HepG2 (cell line): Measurements from ENCODE around the gene NOTO. TPM values are rescaled to one million over a fixed set of nuclear protein-coding genes. Genes with fewer than 3 reads are reported as not detected.

Experiments
- AHR ChIP-seq: IDR thresholded peaks from 2 replicates; pipeline ENCODE4 v1.6.1; 2018; ENCODE audit warnings: missing genetic modification reagents, missing compliant biosample characterization
- EED ChIP-seq: sonication (generic); formaldehyde crosslinking; IDR thresholded peaks from 2 replicates; pipeline ENCODE4 v1.5.0; 2020; ENCODE audit warnings: mild to moderate bottlenecking, missing genetic modification reagents
- ELF3 ChIP-seq: IDR thresholded peaks from 2 replicates; pipeline ENCODE4 v1.6.1; 2016; ENCODE audit warnings: missing genetic modification reagents, missing compliant biosample characterization
- EZH2 ChIP-seq: conservative IDR thresholded peaks from 2 replicates; pipeline ENCODE4 v1.6.1; 2012; ENCODE audit warnings: mild to moderate bottlenecking, low read depth, low read length, moderate library complexity
- FOXA1 ChIP-seq, 2 experiments: fragments of 450-650 bp in 1 of 2; sonication (generic) in 1 of 2; formaldehyde crosslinking in 1 of 2; IDR thresholded peaks; 2 replicates each; pipeline versions ENCODE4 v1.4.0 to v1.6.1; 2016 to 2020; ENCODE audit warnings: missing genetic modification reagents in 1 of 2
- GLI4 ChIP-seq: sonication (generic); formaldehyde crosslinking; IDR thresholded peaks from 2 replicates; pipeline ENCODE4 v1.5.1; 2020; ENCODE audit warnings: missing genetic modification reagents, mild to moderate bottlenecking, moderate library complexity, borderline replicate concordance
- ISX ChIP-seq: sonication (generic); formaldehyde crosslinking; conservative IDR thresholded peaks from 2 replicates; pipeline ENCODE4 v1.5.0; 2020; ENCODE audit warnings: missing genetic modification reagents
- MIER2 ChIP-seq: IDR thresholded peaks from 2 replicates; pipeline ENCODE4 v1.6.1; 2016; ENCODE audit warnings: missing biosample characterization, missing genetic modification reagents
- RAD51 ChIP-seq: fragments of 450-650 bp; IDR thresholded peaks from 2 replicates; pipeline ENCODE4 v1.6.1; 2016; ENCODE audit warnings: borderline replicate concordance
- SNAI1 ChIP-seq: sonication (generic); formaldehyde crosslinking; IDR thresholded peaks from 2 replicates; pipeline ENCODE4 v1.5.0; 2020; ENCODE audit warnings: mild to moderate bottlenecking, missing genetic modification reagents, borderline replicate concordance
- SP4 ChIP-seq: sonication (generic); formaldehyde crosslinking; IDR thresholded peaks from 2 replicates; pipeline ENCODE4 v1.8.1; 2023; ENCODE audit warnings: mild to moderate bottlenecking, missing genetic modification reagents
- ZFP1 ChIP-seq: IDR thresholded peaks from 2 replicates; pipeline ENCODE4 v1.6.1; 2016
- ZFY ChIP-seq: sonication (generic); formaldehyde crosslinking; IDR thresholded peaks from 2 replicates; pipeline ENCODE4 v1.4.0; 2020; ENCODE audit warnings: missing genetic modification reagents
- ZNF235 ChIP-seq: sonication (generic); formaldehyde crosslinking; IDR thresholded peaks from 2 replicates; pipeline ENCODE4 v1.8.1; 2023; ENCODE audit warnings: mild to moderate bottlenecking, missing genetic modification reagents, borderline replicate concordance
- ZNF30 ChIP-seq: sonication (generic); formaldehyde crosslinking; IDR thresholded peaks from 2 replicates; pipeline ENCODE4 v1.5.0; 2020; ENCODE audit warnings: mild to moderate bottlenecking, missing genetic modification reagents
- ZNF546 ChIP-seq: sonication (generic); formaldehyde crosslinking; conservative IDR thresholded peaks from 2 replicates; pipeline ENCODE4 v1.8.1; 2023; ENCODE audit warnings: mild to moderate bottlenecking, missing genetic modification reagents
- ZNF550 ChIP-seq: sonication (generic); formaldehyde crosslinking; IDR thresholded peaks from 2 replicates; pipeline ENCODE4 v1.4.0; 2020; ENCODE audit warnings: mild to moderate bottlenecking, missing genetic modification reagents, borderline replicate concordance
- ZNF614 ChIP-seq: IDR thresholded peaks from 2 replicates; pipeline ENCODE4 v1.6.1; 2018; ENCODE audit warnings: missing biosample characterization, missing genetic modification reagents, inconsistent platforms, borderline replicate concordance
- ZNF746 ChIP-seq: sonication (generic); formaldehyde crosslinking; IDR thresholded peaks from 2 replicates; pipeline ENCODE4 v1.8.0; 2022; ENCODE audit warnings: mild to moderate bottlenecking, missing genetic modification reagents
- ZZZ3 ChIP-seq: sonication (generic); formaldehyde crosslinking; IDR thresholded peaks from 2 replicates; pipeline ENCODE4 v1.4.0; 2020; ENCODE audit warnings: missing genetic modification reagents, mild to moderate bottlenecking, borderline replicate concordance
- polyA plus RNA-seq, 8 experiments: library from polyadenylated mRNA; depleted of rRNA in 3 of 8; stranded (reverse) in 7 of 8; unstranded in 1 of 8; fragments of >200 nt; fragmentation: Illumina TruSeq in 4 of 8; extraction: Trizol in 4 of 8; gene quantifications; 2 replicates each; pipeline versions ENCODE4 v1.2.1 to v1.2.3, GENCODE V29; 2011 to 2016; ENCODE audit warnings: low read depth in 4 of 8, missing spikeins in 1 of 8, mixed read lengths in 1 of 8; ENCODE audit not compliant: insufficient read depth in 1 of 8
- total RNA-seq, 5 experiments: library from RNA; depleted of rRNA; stranded (reverse); fragments of >200 nt; fragmentation: Illumina TruSeq; extraction: Trizol; gene quantifications; 2 replicates each; pipeline ENCODE4 v1.2.3, GENCODE V29; 2016; ENCODE audit warnings: low read depth in 1 of 5
- TF ChIP-seq, protein P1 (sequence below): fragments of 450-650 bp; IDR thresholded peaks from 2 replicates; pipeline ENCODE4 v1.6.1; 2017; ENCODE audit warnings: mild to moderate bottlenecking
- TF ChIP-seq, protein P2 (sequence below): IDR thresholded peaks from 2 replicates; pipeline ENCODE4 v1.6.1; 2016; ENCODE audit warnings: low read depth, missing genetic modification reagents, missing compliant biosample characterization

The NOTO gene
- total and polyA plus RNA-seq, 2 of the 13 experiments (the other 11 are each of a cell fraction or from before 2014, with no cell fraction given): not detected

DNA sequence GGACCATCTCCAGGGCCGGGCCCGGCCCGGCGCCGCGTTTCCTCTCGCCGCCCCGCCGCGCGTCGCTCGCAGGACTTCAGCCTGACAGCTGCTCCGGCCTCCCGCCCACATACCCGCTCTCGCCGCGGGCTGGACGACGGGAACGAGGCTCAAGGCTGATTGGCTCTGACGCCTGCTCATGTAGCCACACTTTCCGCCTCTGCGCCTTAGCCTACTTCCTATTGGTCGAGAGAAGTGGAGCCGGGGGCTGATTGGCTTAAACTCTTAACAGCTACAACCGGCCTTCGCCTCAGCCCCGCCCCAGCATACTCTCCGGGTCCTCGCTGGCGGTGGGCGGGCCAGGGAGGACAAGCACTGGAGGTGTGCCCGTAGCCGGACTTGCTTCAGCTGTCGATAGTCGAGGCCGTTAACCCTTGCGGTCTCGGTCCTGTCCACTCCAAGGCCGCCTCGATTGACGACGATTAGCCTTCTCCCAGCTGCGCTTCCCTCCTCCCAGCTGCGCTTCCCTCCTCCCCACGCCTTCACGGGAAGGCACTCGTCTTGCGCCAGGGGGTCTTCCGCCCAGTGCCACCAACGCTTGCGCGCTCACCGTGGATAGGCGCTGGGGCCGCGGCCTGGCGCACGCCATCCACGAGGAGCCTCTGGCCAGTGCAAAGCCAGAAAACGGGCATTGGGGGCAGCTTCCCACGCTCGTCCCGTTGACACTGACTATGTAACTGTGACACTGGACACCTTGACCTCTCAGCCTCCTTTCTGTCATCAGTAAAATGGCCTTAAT is 31.0 kb downstream of the NOTO start, which contains the start of gene PRADC1 (continued):
- TF ChIP-seq ZNF235 (CRISPR knock-in tag) (peak; percentile 76; the same call in 1 of the 2 replicates), MIER2 (CRISPR knock-in tag) (0 out of 2 replicates have a peak, but pooled peaks have one; percentile 32), RAD51 (no peak), ZNF746 (CRISPR knock-in tag) (no peak; the same call in 1 of the 2 replicates), SP4 (CRISPR knock-in tag) (peak; percentile 94), SNAI1 (no peak), ELF3 (CRISPR knock-in tag) (peak; percentile 39; the same call in 1 of the 2 replicates), ISX (CRISPR knock-in tag) (no peak), AHR (CRISPR knock-in tag) (peak; percentile 68; the same call in 1 of the 2 replicates), ZNF546 (CRISPR knock-in tag) (no peak), EZH2 (no peak), ZFY (CRISPR knock-in tag) (peak; percentile 67; the same call in 1 of the 2 replicates), EED (CRISPR knock-in tag) (peak; percentile 24; the same call in 1 of the 2 replicates), ZNF614 (CRISPR knock-in tag) (peak; percentile 83), FOXA1 (IDR thresholded peaks at IDR 0.05) (no peak), FOXA1 (CRISPR knock-in tag; IDR thresholded peaks at IDR 0.05) (peak; percentile 9; the same call in 1 of the 2 replicates), GLI4 (CRISPR knock-in tag) (peak; percentile 3; the same call in 1 of the 2 replicates), ZNF550 (CRISPR knock-in tag) (no peak), ZNF30 (CRISPR knock-in tag) (peak; percentile 53; the same call in 1 of the 2 replicates), ZZZ3 (CRISPR knock-in tag) (no peak; the same call in 1 of the 2 replicates), ZFP1 (CRISPR knock-in tag) (peak; percentile 58; the same call in 1 of the 2 replicates)
- TF ChIP-seq, protein P1, sequence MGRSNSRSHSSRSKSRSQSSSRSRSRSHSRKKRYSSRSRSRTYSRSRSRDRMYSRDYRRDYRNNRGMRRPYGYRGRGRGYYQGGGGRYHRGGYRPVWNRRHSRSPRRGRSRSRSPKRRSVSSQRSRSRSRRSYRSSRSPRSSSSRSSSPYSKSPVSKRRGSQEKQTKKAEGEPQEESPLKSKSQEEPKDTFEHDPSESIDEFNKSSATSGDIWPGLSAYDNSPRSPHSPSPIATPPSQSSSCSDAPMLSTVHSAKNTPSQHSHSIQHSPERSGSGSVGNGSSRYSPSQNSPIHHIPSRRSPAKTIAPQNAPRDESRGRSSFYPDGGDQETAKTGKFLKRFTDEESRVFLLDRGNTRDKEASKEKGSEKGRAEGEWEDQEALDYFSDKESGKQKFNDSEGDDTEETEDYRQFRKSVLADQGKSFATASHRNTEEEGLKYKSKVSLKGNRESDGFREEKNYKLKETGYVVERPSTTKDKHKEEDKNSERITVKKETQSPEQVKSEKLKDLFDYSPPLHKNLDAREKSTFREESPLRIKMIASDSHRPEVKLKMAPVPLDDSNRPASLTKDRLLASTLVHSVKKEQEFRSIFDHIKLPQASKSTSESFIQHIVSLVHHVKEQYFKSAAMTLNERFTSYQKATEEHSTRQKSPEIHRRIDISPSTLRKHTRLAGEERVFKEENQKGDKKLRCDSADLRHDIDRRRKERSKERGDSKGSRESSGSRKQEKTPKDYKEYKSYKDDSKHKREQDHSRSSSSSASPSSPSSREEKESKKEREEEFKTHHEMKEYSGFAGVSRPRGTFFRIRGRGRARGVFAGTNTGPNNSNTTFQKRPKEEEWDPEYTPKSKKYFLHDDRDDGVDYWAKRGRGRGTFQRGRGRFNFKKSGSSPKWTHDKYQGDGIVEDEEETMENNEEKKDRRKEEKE: no peak
- TF ChIP-seq, protein P2, sequence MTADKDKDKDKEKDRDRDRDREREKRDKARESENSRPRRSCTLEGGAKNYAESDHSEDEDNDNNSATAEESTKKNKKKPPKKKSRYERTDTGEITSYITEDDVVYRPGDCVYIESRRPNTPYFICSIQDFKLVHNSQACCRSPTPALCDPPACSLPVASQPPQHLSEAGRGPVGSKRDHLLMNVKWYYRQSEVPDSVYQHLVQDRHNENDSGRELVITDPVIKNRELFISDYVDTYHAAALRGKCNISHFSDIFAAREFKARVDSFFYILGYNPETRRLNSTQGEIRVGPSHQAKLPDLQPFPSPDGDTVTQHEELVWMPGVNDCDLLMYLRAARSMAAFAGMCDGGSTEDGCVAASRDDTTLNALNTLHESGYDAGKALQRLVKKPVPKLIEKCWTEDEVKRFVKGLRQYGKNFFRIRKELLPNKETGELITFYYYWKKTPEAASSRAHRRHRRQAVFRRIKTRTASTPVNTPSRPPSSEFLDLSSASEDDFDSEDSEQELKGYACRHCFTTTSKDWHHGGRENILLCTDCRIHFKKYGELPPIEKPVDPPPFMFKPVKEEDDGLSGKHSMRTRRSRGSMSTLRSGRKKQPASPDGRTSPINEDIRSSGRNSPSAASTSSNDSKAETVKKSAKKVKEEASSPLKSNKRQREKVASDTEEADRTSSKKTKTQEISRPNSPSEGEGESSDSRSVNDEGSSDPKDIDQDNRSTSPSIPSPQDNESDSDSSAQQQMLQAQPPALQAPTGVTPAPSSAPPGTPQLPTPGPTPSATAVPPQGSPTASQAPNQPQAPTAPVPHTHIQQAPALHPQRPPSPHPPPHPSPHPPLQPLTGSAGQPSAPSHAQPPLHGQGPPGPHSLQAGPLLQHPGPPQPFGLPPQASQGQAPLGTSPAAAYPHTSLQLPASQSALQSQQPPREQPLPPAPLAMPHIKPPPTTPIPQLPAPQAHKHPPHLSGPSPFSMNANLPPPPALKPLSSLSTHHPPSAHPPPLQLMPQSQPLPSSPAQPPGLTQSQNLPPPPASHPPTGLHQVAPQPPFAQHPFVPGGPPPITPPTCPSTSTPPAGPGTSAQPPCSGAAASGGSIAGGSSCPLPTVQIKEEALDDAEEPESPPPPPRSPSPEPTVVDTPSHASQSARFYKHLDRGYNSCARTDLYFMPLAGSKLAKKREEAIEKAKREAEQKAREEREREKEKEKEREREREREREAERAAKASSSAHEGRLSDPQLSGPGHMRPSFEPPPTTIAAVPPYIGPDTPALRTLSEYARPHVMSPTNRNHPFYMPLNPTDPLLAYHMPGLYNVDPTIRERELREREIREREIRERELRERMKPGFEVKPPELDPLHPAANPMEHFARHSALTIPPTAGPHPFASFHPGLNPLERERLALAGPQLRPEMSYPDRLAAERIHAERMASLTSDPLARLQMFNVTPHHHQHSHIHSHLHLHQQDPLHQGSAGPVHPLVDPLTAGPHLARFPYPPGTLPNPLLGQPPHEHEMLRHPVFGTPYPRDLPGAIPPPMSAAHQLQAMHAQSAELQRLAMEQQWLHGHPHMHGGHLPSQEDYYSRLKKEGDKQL (CRISPR knock-in tag): no peak; the same call in 1 of the 2 replicates
